ENCODE measurements around the gene S1PR2.
"Not testable (repeated sequence)": the region's sequence is repeated elsewhere in the genome, so short reads cannot be mapped to it uniquely, and the experiment has no call there.

Gene S1PR2

GRCh38 chr19:10255358-10255757, 24.2 kb upstream of the S1PR2 start:
- TF ChIP-seq POLR2AphosphoS5 (IDR thresholded peaks at IDR 0.05; ENCODE audit: low read depth, low read length) (no peak), POU2F2 (IDR thresholded peaks at IDR 0.05; ENCODE audit: low read depth, low read length) (no peak), PAX5 (IDR thresholded peaks at IDR 0.05; ENCODE audit: insufficient read depth, low read length, severe bottlenecking) (no peak), TAF1 (IDR thresholded peaks at IDR 0.05; ENCODE audit: low read depth, low read length) (no peak), SPI1 (IDR thresholded peaks at IDR 0.05; ENCODE audit: low read depth, low read length) (no peak)
- DNase-seq (ENCODE audit: insufficient read length, low spot score) (no peak), FAIRE-seq (no peak)

- TF ChIP-seq POLR2AphosphoS5 (IDR thresholded peaks at IDR 0.05; ENCODE audit: low read depth, low read length) = no peak
- TF ChIP-seq PAX5 (IDR thresholded peaks at IDR 0.05; ENCODE audit: insufficient read depth, low read length, severe bottlenecking) = no peak
- TF ChIP-seq POU2F2 (IDR thresholded peaks at IDR 0.05; ENCODE audit: low read depth, low read length) = no peak
- TF ChIP-seq SPI1 (IDR thresholded peaks at IDR 0.05; ENCODE audit: low read depth, low read length) = no peak
- TF ChIP-seq TAF1 (IDR thresholded peaks at IDR 0.05; ENCODE audit: low read depth, low read length) = no peak
- TF ChIP-seq POLR2A (IDR thresholded peaks at IDR 0.05; ENCODE audit: low read depth, low read length) = no peak
- no peak for FAIRE-seq
- DNase-seq (ENCODE audit: insufficient read length, low spot score) = no peak
Measured at GRCh38 chr19:10254244-10254643, 23.1 kb upstream of the S1PR2 start.

GRCh38 chr19:10252707-10253106, 21.6 kb upstream of the S1PR2 start:
- peak; percentile 62 for FAIRE-seq
- TF ChIP-seq POLR2AphosphoS5 (IDR thresholded peaks at IDR 0.05; ENCODE audit: low read depth, low read length) (no peak), POU2F2 (IDR thresholded peaks at IDR 0.05; ENCODE audit: low read depth, low read length) (no peak), TAF1 (IDR thresholded peaks at IDR 0.05; ENCODE audit: low read depth, low read length) (no peak), PAX5 (IDR thresholded peaks at IDR 0.05; ENCODE audit: insufficient read depth, low read length, severe bottlenecking) (no peak), POLR2A (IDR thresholded peaks at IDR 0.05; ENCODE audit: low read depth, low read length) (no peak), SPI1 (IDR thresholded peaks at IDR 0.05; ENCODE audit: low read depth, low read length) (no peak)
- DNase-seq (ENCODE audit: insufficient read length, low spot score) = no peak

- TF ChIP-seq POU2F2 (IDR thresholded peaks at IDR 0.05; ENCODE audit: low read depth, low read length) (peak; percentile 36; the same call in 1 of the 2 replicates), POLR2AphosphoS5 (IDR thresholded peaks at IDR 0.05; ENCODE audit: low read depth, low read length) (peak; percentile 64; the same call in 1 of the 2 replicates), POLR2A (IDR thresholded peaks at IDR 0.05; ENCODE audit: low read depth, low read length) (peak; percentile 75; the same call in 1 of the 2 replicates), PAX5 (IDR thresholded peaks at IDR 0.05; ENCODE audit: insufficient read depth, low read length, severe bottlenecking) (no peak), TAF1 (IDR thresholded peaks at IDR 0.05; ENCODE audit: low read depth, low read length) (peak; percentile 66), SPI1 (IDR thresholded peaks at IDR 0.05; ENCODE audit: low read depth, low read length) (no peak)
- DNase-seq (ENCODE audit: insufficient read length, low spot score) (peak; percentile 86), FAIRE-seq (peak; percentile 97)
Measured at GRCh38 chr19:10251792-10252694, 20.9 kb upstream of the S1PR2 start, which contains the start of gene MRPL4. Gene MRPL4 (plus strand): TSS chr19:10252214. CDS start chr19:10252254, 40 bp downstream.

GRCh38 chr19:10246511-10246910, 15.4 kb upstream of the S1PR2 start:
- TF ChIP-seq POLR2AphosphoS5 (IDR thresholded peaks at IDR 0.05; ENCODE audit: low read depth, low read length) = no peak
- no peak for TF ChIP-seq POLR2A (IDR thresholded peaks at IDR 0.05; ENCODE audit: low read depth, low read length)
- no peak for TF ChIP-seq POU2F2 (IDR thresholded peaks at IDR 0.05; ENCODE audit: low read depth, low read length)
- no peak for TF ChIP-seq TAF1 (IDR thresholded peaks at IDR 0.05; ENCODE audit: low read depth, low read length)
- TF ChIP-seq SPI1 (IDR thresholded peaks at IDR 0.05; ENCODE audit: low read depth, low read length) = no peak
- DNase-seq (ENCODE audit: insufficient read length, low spot score) (no peak), FAIRE-seq (no peak)

- no peak for TF ChIP-seq POU2F2 (IDR thresholded peaks at IDR 0.05; ENCODE audit: low read depth, low read length)
- TF ChIP-seq POLR2AphosphoS5 (IDR thresholded peaks at IDR 0.05; ENCODE audit: low read depth, low read length) = no peak
- TF ChIP-seq POLR2A (IDR thresholded peaks at IDR 0.05; ENCODE audit: low read depth, low read length) = no peak
- no peak for TF ChIP-seq TAF1 (IDR thresholded peaks at IDR 0.05; ENCODE audit: low read depth, low read length)
- TF ChIP-seq PAX5 (IDR thresholded peaks at IDR 0.05; ENCODE audit: insufficient read depth, low read length, severe bottlenecking) = no peak
- peak; percentile 88 for TF ChIP-seq SPI1 (IDR thresholded peaks at IDR 0.05; ENCODE audit: low read depth, low read length)
- DNase-seq (ENCODE audit: insufficient read length, low spot score) (no peak), FAIRE-seq (peak; percentile 95)
Measured at GRCh38 chr19:10245189-10245939, 14.2 kb upstream of the S1PR2 start.

GRCh38 chr19:10243606-10244005, 12.5 kb upstream of the S1PR2 start:
- no peak for TF ChIP-seq TAF1 (IDR thresholded peaks at IDR 0.05; ENCODE audit: low read depth, low read length)
- no peak for TF ChIP-seq PAX5 (IDR thresholded peaks at IDR 0.05; ENCODE audit: insufficient read depth, low read length, severe bottlenecking)
- no peak for DNase-seq (ENCODE audit: insufficient read length, low spot score)
- no peak for FAIRE-seq

- not testable (repeated sequence) for FAIRE-seq
Measured at GRCh38 chr19:10241826-10242449, 10.8 kb upstream of the S1PR2 start.

GRCh38 chr19:10238172-10238783, 7.1 kb upstream of the S1PR2 start:
- TF ChIP-seq POLR2A (IDR thresholded peaks at IDR 0.05; ENCODE audit: low read depth, low read length) (no peak), SPI1 (IDR thresholded peaks at IDR 0.05; ENCODE audit: low read depth, low read length) (no peak), PAX5 (IDR thresholded peaks at IDR 0.05; ENCODE audit: insufficient read depth, low read length, severe bottlenecking) (no peak), TAF1 (IDR thresholded peaks at IDR 0.05; ENCODE audit: low read depth, low read length) (no peak), POLR2AphosphoS5 (IDR thresholded peaks at IDR 0.05; ENCODE audit: low read depth, low read length) (no peak), POU2F2 (IDR thresholded peaks at IDR 0.05; ENCODE audit: low read depth, low read length) (no peak)
- FAIRE-seq = peak; percentile 67

More at GRCh38 chr19:10241826-10242449, 10.8 kb upstream of the S1PR2 start:
- DNase-seq (ENCODE audit: insufficient read length, low spot score) = not testable (repeated sequence)

More at GRCh38 chr19:10238172-10238783, 7.1 kb upstream of the S1PR2 start:
- DNase-seq (ENCODE audit: insufficient read length, low spot score) = no peak
